Right cardiac atrium (tissue), 5 donors: ENCODE results near the gene TMED6. TPM values are rescaled to one million over a fixed set of nuclear protein-coding genes. Genes with fewer than 3 reads are reported as not detected.

Experiments used
- ATAC-seq, 2 donors: fragments of 200-7000 bp; cut with Tn5 transposase; one replicate each; pipeline versions ENCODE4 v1.8.0 to v1.9.1; 2020; ENCODE audit warnings: moderate library complexity in 2 of 2, mild to moderate bottlenecking in 1 of 2
- DNase-seq, 3 donors: peaks; one replicate each; pipeline ENCODE4 v3.0.0-alpha.2; 2020
- H3K27ac ChIP-seq: one replicate; pipeline ENCODE4 v1.5.1; 2013; ENCODE audit warnings: mild to moderate bottlenecking, low read length, control low read depth, moderate library complexity
- H3K27me3 ChIP-seq: one replicate; pipeline ENCODE4 v1.6.1; 2013; ENCODE audit not compliant: control insufficient read depth, insufficient read depth
- H3K4me1 ChIP-seq: one replicate; pipeline ENCODE4 v1.6.1; 2013; ENCODE audit warnings: low read length; ENCODE audit not compliant: control insufficient read depth, insufficient read depth
- H3K4me3 ChIP-seq: one replicate; pipeline ENCODE4 v1.5.1; 2013; ENCODE audit warnings: low read length, control low read depth
- H3K9me3 ChIP-seq: one replicate; pipeline ENCODE4 v1.6.1; 2013; ENCODE audit warnings: low read length; ENCODE audit not compliant: control insufficient read depth
- WGBS: extraction: QIAGEN DNeasy Blood & Tissue Kit; methylation state at CpG from one replicate; pipeline ENCODE4 v1.1.7; 2013; 5-methylcytosine and 5-hydroxymethylcytosine counted together
- intact Hi-C, 4 donors: fragments of 100-400 bp; cut with DNase I; formaldehyde crosslinking; loops; one replicate each; pipeline versions ENCODE4 v1.11.0 to v1.14.0; 2022 to 2023
- polyA plus RNA-seq: library from polyadenylated mRNA; stranded (reverse); fragments of 200-250 nt; gene quantifications from one replicate; pipeline ENCODE4 v1.2.3, GENCODE V29; 2013
- total RNA-seq, 4 donors: library from RNA; stranded (reverse); fragmentation: NEBNext Ultra II Directional; extraction: Animal tissue kit (Norgen Biotek cat#: 25700); gene quantifications; one replicate each; pipeline ENCODE4 v1.2.1, GENCODE V29; 2021
- donor health status: healthy with polysubstance abuse.
- donor health status: DM: no; HTN: yes; CAD: no.
- donor health status: DM: no; HTN: no; CAD: no.
- donor health status: DM: no; HTN: yes; CAD: no; lungs with severe emphysema.
- donor health status: DM: yes; HTN: yes; CAD: no.

The TMED6 gene
- total and polyA plus RNA-seq, 5 donors: 0.49 to 0.76 TPM; not detected in 3

DNA sequence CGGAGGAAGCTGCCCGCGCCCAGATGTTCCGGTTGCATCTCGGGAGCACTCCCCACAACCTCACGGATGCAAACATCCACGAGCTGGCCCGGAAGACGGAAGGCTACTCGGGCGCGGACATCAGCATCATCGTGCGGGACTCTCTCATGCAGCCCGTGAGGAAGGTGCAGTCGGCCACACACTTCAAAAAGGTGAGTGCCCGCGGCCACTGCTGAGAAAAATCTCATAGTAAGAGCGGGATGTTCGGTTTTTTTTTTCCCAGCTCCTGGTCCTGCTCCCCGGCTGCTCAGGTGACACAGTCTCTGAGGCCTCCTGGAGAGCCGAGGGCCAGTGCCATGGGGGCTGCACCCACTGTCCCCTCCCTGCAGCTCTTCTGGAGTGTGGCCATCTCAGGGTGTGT, 30.5 kb downstream of the TMED6 start:
- no peak overlapping the region for H3K4me3 ChIP-seq
- no peaks in the 10 kb centered on the region for H3K27me3 ChIP-seq
- ATAC-seq: no peak
- no peaks in the 10 kb centered on the region for H3K4me1 ChIP-seq
- 92% methylated on average over 22 of the region's 22 CpGs for WGBS
- no peaks in the 10 kb centered on the region for H3K9me3 ChIP-seq
- intact Hi-C loops: no loop called here
- no peak for DNase-seq
- H3K27ac ChIP-seq: no peak overlapping the region

DNA sequence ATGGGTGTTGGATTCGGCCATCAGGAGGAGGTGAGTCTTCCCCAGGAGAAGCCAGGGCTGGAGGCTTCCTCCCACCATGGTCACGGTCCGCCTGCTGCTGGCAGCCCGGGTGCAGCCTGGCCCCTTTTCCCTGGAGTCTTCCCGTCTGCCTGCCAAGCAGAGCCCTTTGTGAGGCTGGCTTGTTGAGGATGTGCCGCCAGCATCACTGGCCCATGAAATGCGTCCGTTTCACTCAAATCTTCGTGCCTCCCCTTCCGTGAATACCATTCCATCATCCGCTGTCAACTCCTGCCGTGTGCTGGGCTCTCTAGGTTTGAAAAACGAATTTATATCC, 30.9 kb downstream of the TMED6 start:
- ATAC-seq: no peak

DNA sequence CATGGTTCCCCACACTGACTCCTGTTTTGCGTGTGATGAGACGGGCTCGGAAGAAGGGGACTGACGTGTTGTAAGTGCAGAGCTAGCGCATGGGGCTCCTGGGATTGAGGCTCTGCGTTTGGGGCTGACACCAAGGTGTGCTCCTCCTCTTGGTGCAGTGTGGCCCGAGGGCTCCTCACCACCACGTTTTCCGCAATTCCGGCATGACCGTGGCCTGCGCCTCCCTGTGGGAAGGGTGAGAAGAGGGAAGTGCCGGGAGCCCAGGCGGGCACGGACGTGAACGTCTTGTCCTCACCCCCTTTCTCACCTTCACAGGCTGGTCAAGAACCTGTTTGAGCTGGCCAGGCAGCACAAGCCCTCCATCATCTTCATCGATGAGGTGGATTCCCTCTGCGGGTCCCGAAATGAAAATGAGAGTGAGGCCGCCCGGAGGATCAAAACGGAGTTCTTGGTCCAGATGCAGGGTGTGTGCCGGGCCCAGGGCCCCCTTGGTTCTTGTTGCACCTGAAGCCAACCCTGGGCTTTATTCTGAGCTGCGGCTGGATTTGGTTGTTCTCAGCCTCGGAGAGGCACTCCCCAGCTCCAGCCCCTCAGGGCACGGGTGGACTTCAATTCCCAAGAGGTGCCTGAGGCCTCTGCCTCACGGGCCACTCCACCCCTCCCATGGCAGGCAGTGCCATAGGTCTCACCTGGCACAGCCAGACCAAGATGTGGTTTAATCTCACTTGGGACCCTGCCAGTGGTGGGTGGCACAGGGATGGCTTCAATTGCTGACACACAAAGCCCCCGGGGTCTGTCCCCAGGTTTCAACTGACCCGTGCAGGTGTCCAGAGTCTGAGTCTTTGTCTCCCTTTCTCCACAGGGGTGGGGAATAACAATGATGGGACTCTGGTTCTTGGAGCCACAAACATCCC, 31.5 kb downstream of the TMED6 start:
- 91% methylated on average over 30 of the region's 30 CpGs for WGBS
- Histone ChIP-seq H3K9me3 (no peaks in the 10 kb centered on the region), H3K27me3 (no peaks in the 10 kb centered on the region), H3K27ac (no peak overlapping the region), H3K4me1 (no peaks in the 10 kb centered on the region), H3K4me3 (no peak overlapping the region)
- DNase-seq (peak in 1 of 3 donors; percentile 52), ATAC-seq (no peak)
- intact Hi-C loops: no loop called here

More for the DNA sequence above, 30.9 kb downstream of the TMED6 start:
- DNase-seq: no peak
- Histone ChIP-seq H3K4me3 (no peak overlapping the region), H3K9me3 (no peaks in the 10 kb centered on the region), H3K27me3 (no peaks in the 10 kb centered on the region), H3K4me1 (no peaks in the 10 kb centered on the region), H3K27ac (no peak overlapping the region)
- intact Hi-C loops: no loop called here
- WGBS: 87% methylated on average over 13 of the region's 13 CpGs

DNA sequence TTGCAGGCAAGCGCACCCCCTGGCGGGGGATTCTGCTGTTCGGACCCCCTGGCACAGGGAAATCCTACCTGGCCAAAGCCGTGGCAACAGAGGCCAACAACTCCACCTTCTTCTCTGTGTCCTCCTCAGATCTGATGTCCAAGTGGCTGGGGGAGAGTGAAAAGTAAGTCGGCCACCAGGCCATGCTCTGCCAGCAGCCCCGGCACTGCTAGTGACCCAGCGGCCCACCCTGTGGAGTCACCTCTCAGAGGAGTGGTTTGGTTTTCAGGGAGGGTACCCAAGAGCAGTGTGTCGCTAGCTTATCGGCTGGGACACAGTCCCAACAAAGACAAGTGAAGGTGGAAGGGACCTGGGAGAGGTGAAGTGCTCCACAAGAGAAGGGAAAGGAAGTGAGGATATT, 32.2 kb downstream of the TMED6 start:
- H3K9me3 ChIP-seq: no peaks in the 10 kb centered on the region
- 91% methylated on average over 9 of the region's 9 CpGs for WGBS
- H3K4me1 ChIP-seq: no peaks in the 10 kb centered on the region
- ATAC-seq (no peak), DNase-seq (no peak)
- no peaks in the 10 kb centered on the region for H3K27me3 ChIP-seq
- H3K27ac ChIP-seq: no peak overlapping the region
- intact Hi-C loops: no loop called here
- H3K4me3 ChIP-seq: no peak overlapping the region

DNA sequence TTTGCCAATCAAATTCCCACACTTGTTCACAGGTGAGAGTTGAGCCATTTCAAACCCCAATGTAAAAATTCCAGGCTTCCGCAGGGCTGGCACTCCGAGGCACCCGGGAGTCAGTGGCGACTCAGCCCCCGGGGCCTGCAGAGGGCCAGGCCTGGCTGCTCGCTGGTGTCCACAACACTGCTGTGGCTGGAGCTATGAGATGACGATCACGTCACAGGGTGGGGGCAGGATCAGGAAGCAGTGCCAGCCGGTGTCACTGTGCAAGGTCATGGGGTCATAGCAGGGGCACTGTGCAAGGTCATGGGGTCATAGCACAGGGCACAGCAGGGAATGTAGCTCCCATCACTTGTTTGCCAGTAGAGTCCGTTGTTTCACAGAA, 32.7 kb downstream of the TMED6 start:
- Histone ChIP-seq H3K27me3 (no peaks in the 10 kb centered on the region), H3K27ac (no peak overlapping the region), H3K4me1 (no peaks in the 10 kb centered on the region), H3K4me3 (no peak overlapping the region), H3K9me3 (no peaks in the 10 kb centered on the region)
- ATAC-seq: no peak
- peak in 1 of 3 donors; percentile 46 for DNase-seq
- 83% methylated on average over 10 of the region's 10 CpGs for WGBS
- intact Hi-C loops: no loop called here

DNA sequence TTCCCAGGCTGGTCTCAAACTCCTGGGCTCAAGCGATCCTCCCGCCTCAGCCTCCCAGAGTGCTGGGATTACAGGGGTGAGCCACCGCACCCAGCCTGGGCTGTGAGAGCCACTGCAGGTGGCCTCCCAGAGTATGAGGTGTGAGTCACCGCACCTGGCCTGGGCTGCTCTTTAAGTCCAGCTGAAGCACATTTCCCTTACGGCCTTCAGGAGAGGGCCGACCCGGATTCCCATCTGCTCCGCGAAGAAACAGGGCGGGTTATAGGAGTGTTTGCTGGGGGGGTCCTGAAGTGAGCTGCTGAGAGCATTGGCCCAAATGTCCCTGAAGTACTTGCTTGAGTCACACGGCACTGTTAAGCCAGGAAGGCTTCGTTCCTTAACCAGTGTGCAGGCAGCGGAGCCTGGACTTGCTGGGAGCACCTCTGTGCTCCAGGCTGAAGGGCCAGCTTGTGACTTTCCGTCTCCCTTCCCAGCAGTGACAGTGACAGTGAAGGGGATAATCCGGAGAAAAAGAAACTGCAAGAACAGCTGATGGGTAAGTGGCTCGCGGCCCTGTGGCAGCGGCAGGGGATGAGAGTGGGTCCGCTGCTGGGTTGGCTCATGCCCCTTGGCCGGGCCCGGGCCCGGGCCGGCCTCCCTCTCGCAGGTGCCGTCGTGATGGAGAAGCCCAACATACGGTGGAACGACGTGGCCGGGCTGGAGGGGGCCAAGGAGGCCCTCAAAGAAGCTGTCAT, 33.2 kb downstream of the TMED6 start:
- ATAC-seq: no peak
- Histone ChIP-seq H3K9me3 (no peaks in the 10 kb centered on the region), H3K27ac (no peak overlapping the region), H3K4me3 (no peak overlapping the region), H3K27me3 (no peaks in the 10 kb centered on the region), H3K4me1 (no peaks in the 10 kb centered on the region)
- peak in 1 of 3 donors; percentile 47 for DNase-seq
- 95% methylated on average over 30 of the region's 30 CpGs for WGBS
- intact Hi-C loops: no loop called here

DNA sequence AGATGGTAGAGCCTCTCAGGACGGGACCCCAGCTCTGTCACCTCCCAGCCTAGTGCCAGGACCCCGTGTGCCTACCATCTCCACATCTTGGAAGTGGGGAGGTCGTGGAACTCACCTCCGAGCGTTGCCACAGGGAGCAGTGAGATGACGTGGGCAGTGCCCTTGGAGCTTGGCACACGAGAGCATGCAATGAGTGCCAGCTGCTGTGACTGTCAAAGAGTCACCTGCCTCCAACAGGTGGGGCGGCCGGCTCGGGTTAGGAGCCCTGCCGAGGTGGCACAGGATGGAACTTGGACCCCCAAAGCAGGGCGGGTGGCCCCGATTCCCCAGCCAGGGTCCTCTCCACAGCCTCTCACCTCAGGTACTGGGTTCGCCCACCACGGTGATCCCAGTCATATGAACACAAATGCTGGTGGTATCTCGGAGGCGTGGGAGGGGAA, 35.0 kb downstream of the TMED6 start:
- no peak overlapping the region for H3K4me3 ChIP-seq
- WGBS: 92% methylated on average over 17 of the region's 17 CpGs
- H3K27me3 ChIP-seq: no peaks in the 10 kb centered on the region
- no peaks in the 10 kb centered on the region for H3K9me3 ChIP-seq
- no peak overlapping the region for H3K27ac ChIP-seq
- ATAC-seq: no peak
- DNase-seq: peak in 1 of 3 donors; percentile 39
- intact Hi-C loops: no loop called here
- no peaks in the 10 kb centered on the region for H3K4me1 ChIP-seq

DNA sequence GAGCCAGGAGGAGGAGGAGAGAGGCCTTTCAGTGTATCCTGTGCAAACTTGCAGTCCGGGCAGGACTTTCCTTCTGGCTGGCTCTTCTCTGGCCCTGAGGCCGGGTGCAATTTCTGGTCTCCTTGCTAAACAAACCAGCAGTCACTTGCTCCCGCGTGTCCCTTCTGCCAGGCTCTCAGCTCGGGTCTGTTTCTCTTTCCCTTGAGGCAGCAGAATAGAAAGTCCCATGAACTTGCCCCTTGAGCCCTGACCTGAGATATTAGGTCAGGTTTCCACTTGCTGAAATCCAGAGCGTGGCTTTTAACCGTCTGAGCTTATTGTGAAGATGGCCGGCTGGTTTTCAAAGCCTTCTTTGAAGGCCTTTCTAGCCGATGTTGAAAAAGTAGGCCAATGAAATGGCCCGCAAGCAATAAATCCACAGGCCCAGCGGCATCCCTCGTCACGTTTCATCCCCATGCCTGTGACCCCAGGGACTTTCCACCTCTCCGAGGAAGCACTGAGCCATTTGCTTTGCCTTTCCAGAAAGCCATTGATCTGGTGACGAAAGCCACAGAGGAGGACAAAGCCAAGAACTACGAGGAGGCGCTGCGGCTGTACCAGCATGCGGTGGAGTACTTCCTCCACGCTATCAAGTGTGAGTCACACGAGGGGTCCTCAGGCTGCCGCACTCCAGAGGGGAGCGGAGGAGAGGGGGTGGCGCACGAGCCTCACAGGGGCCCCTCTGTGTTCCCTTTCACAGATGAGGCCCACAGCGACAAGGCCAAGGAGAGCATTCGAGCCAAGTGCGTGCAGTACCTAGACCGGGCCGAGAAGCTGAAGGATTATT, 35.9 kb downstream of the TMED6 start:
- H3K4me3 ChIP-seq: no peak overlapping the region
- H3K27ac ChIP-seq: no peak overlapping the region
- DNase-seq: peak in 1 of 3 donors; percentile 37
- H3K9me3 ChIP-seq: no peaks in the 10 kb centered on the region
- H3K4me1 ChIP-seq: no peaks in the 10 kb centered on the region
- no peak for ATAC-seq
- intact Hi-C loops: no loop called here
- no peaks in the 10 kb centered on the region for H3K27me3 ChIP-seq
- 84% methylated on average over 30 of the region's 30 CpGs for WGBS

DNA sequence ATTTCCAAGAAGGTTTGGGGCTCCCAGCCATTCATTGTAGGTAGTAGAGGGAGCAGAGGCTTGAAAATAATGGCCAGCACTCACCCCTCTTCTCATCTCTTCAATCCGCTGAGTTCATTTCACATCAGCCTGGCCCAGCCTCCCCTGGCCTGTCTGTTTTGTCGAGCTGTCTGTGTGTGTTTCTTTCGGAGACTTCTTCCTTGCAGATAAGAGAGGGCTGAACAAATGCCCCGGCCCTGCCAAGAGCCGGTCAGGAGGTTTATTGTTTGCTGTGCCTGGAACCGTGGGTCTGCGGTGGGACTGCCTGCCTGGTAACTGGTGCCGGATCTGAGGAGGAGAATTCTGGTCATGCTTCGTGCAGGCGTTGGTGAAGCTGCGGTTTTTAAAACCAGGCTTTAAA, 37.1 kb downstream of the TMED6 start:
- peak in 2 of 3 donors; percentile 43 to 73 for DNase-seq

DNA sequence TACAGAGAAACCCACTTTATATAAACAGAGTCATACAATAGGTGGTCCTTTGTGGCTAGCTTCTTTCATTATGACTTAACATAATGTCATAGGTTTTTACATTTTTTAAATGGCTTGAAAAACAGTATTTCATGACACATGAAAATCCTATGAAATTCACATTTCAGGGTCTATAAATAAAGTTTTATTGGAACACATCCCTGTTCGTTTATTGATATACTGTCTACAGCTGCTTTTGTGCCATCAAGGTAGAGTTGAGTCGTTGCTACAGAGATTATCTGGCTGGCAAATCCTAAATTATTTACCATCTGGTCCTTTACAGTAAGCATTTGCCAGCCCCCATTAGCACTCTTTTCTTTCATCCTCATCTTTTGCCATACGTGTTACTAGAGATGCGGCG, 38.1 kb downstream of the TMED6 start:
- ATAC-seq: no peak

More for the DNA sequence above, 37.1 kb downstream of the TMED6 start:
- no peaks in the 10 kb centered on the region for H3K27me3 ChIP-seq
- no peak for ATAC-seq
- WGBS: 68% methylated on average over 11 of the region's 11 CpGs
- H3K4me3 ChIP-seq: no peak overlapping the region
- no peak overlapping the region for H3K27ac ChIP-seq
- H3K4me1 ChIP-seq: no peaks in the 10 kb centered on the region
- H3K9me3 ChIP-seq: no peaks in the 10 kb centered on the region
- intact Hi-C loops: no loop called here

More for the DNA sequence above, 38.1 kb downstream of the TMED6 start:
- intact Hi-C loops: no loop called here
- Histone ChIP-seq H3K4me1 (no peaks in the 10 kb centered on the region), H3K27ac (no peak overlapping the region), H3K9me3 (no peaks in the 10 kb centered on the region), H3K27me3 (no peaks in the 10 kb centered on the region), H3K4me3 (no peak overlapping the region)
- DNase-seq: no peak
- 94% methylated on average over 5 of the region's 5 CpGs for WGBS
